Mononuclear cell (primary cell): ENCODE results near the gene SHLD1. TPM values are rescaled to one million over a fixed set of nuclear protein-coding genes. Genes with fewer than 3 reads are reported as not detected.

ENCODE experiments used
- H3K27me3 ChIP-seq: 2 replicates; pipeline ENCODE4 v1.6.0; 2011; ENCODE audit warnings: low read length, control low read depth; ENCODE audit not compliant: insufficient read depth
- H3K4me1 ChIP-seq: 2 replicates; pipeline ENCODE4 v1.5.1; 2011; ENCODE audit warnings: mild to moderate bottlenecking, low read length, control low read depth; ENCODE audit not compliant: insufficient read depth
- H3K4me3 ChIP-seq: 2 replicates; pipeline ENCODE4 v1.5.1; 2011; ENCODE audit warnings: mild to moderate bottlenecking, low read length, moderate library complexity
- H3K9me3 ChIP-seq: 2 replicates; pipeline ENCODE4 v1.5.1; 2011; ENCODE audit warnings: low read depth, mild to moderate bottlenecking, control low read depth, low read length
- total RNA-seq: library from RNA; depleted of rRNA; stranded (reverse); fragments of >200 nt; gene quantifications from one replicate; pipeline ENCODE4 v1.2.3, GENCODE V29; 2012

SHLD1 gene
- total RNA-seq, 1 donor: 1.8 TPM

DNA sequence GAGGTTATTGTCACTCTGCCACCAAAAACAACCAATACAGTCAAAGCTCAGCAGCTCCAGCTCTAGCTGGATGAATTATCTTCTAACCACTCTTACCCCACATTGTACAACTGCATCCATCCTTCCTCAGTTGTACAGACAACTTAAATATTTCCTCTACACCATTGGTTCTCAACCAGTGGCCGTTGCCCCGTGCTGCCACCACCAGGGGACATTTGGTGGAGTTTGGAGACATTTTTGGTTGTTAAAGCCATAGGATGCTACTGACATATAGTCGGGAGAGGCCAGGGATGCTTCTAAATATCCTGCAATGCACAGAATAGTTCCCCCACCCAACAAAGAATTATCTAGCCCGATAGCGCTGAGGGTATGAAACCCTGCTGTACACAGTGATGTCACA, 59.3 kb downstream of the SHLD1 start:
- H3K9me3 ChIP-seq: no peaks in the 10 kb centered on the region
- H3K4me3 ChIP-seq: no peak overlapping the region
- peaks cover 24% of the 10 kb centered on the region for H3K4me1 ChIP-seq
- no peaks in the 10 kb centered on the region for H3K27me3 ChIP-seq

DNA sequence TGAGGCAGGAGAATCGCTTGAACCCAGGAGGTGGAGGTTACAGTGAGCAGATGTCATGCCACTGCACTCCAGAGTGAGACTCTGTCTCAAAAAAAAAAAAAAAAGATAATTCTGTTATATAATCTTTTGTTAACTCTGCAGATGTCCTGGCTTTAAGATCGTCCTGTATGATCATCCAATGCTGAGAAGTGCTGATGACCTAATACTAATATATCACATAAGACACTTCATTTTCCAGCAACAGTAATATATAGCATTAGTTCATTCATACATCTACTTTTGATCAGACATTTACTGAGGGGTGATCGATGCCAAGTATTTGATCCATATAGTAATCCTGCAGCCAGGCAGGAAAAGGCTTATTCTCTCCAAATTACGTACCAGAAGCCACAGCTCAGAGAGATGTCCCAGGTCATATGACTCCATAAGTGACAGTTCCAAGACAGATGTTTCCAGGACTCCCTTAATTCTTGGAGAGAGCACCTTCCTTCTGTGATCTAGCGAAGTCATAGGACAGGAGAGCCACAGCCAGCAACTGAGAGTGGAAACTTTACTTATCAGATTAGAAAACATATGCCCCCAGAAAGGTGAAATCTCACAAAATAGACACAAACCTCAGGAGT, 60.7 kb downstream of the SHLD1 start:
- Histone ChIP-seq H3K9me3 (no peaks in the 10 kb centered on the region), H3K27me3 (no peaks in the 10 kb centered on the region), H3K4me1 (peaks cover 10% of the 10 kb centered on the region), H3K4me3 (no peak overlapping the region)

DNA sequence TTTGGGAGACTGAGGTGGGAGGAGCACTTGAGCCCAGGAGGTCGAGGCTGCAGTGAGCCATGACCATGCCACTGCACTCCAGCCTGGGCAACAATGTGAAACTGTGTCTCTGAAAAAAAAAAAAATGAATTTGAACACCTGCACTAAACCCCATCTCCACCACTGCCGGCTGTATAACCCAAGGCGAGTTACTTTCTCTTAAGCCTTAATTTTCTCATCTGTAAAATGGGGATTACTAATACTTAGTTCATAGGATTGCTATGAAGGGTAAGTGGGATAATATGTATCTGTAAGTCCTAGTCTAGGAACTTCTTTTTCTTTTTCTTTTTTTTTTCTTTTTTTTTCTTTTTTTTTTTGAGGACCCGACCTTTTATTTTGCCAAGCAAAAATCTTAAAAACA, 61.5 kb downstream of the SHLD1 start:
- H3K9me3 ChIP-seq: no peaks in the 10 kb centered on the region
- H3K4me3 ChIP-seq: no peak overlapping the region
- H3K4me1 ChIP-seq: peaks cover 4% of the 10 kb centered on the region
- H3K27me3 ChIP-seq: no peaks in the 10 kb centered on the region

DNA sequence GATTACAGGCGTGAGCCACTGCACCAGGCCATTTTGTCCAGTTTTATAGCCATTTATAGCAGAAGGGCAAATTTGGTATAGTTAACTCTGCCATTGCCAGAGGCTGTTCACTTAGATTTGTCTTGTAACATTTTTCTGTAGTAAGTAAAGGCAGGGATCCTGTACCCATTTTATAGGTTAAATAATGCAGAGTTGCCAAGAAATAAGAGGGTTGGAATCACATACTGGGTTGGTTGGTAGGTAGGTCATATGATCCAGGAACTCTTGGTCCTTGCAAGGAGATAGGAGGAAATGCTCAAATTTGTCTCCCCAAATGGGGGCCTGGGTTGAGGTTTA, 68.1 kb downstream of the SHLD1 start:
- Histone ChIP-seq H3K4me3 (no peak overlapping the region), H3K4me1 (peaks cover 11% of the 10 kb centered on the region), H3K9me3 (no peaks in the 10 kb centered on the region), H3K27me3 (no peaks in the 10 kb centered on the region)

DNA sequence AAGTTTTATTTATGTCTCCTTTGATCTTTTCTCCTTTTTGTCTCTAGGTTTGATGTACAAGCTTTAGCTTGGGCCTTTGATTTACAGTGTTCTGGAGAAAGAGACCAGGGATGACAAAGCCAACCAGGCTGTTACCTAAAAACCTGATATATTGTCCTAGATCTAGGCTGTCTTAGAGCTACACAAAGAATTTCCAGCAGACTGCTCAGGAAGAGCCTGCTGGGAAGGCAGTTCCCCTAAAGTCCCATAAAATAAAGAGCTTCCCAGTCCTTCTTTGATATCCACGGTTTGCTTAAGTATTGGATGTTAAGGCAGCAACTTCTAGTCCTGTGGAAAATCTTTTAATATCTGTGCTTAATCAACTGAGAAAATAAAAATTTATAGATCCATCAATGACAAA, 70.5 kb downstream of the SHLD1 start:
- H3K9me3 ChIP-seq: no peaks in the 10 kb centered on the region
- H3K4me3 ChIP-seq: no peak overlapping the region
- H3K4me1 ChIP-seq: peaks cover 13% of the 10 kb centered on the region
- H3K27me3 ChIP-seq: no peaks in the 10 kb centered on the region

DNA sequence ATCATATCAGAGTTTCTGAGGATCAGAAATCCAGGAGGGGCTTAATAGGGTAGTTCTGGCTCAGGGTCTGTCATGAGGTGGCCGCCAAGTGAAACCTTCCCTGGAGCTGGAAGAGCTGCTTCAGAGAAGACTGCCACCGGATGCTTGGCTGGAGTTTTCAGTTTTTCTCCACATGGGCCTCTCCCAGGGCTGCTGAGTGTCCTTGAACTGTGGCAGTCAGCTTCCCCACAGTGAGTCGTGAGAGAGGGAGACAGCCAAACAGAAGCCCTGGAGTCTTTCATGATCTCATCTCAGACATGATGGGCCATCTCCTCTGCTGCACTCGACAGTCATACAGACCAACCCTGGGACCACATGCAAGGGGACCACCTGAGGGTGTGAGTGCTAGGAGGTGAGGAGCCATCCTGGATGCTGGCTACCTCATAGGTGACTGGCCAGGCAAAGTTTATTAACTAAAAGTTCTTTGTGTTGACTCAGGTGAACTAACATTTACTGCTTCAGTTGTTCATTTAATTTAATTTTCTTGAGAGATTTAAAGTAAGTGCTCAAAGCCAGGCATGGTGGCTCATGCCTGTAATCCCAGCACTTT, 71.5 kb downstream of the SHLD1 start:
- peaks cover 13% of the 10 kb centered on the region for H3K4me1 ChIP-seq
- no peak overlapping the region for H3K4me3 ChIP-seq
- H3K27me3 ChIP-seq: no peaks in the 10 kb centered on the region
- H3K9me3 ChIP-seq: no peaks in the 10 kb centered on the region

DNA sequence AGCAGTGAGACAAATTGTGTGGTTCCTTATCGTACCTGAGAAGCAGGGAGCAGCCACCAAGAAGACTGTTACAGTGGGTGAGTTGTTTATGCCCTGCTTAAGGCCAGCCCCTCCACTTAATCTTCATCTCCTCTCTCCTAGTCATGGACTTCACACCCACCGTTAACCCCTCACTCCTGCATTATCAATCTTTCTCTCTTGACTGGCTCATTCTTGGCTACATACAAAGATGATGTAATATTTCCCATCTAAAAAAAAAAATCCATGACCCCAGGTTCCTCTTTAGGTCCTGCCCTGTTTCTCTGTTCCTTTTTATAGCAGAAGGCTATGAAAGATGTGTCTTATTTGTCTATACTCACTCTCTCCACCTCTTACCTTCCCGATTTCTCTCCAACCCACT, 72.4 kb downstream of the SHLD1 start:
- Histone ChIP-seq H3K9me3 (no peaks in the 10 kb centered on the region), H3K4me1 (peaks cover 13% of the 10 kb centered on the region), H3K27me3 (no peaks in the 10 kb centered on the region), H3K4me3 (no peak overlapping the region)

DNA sequence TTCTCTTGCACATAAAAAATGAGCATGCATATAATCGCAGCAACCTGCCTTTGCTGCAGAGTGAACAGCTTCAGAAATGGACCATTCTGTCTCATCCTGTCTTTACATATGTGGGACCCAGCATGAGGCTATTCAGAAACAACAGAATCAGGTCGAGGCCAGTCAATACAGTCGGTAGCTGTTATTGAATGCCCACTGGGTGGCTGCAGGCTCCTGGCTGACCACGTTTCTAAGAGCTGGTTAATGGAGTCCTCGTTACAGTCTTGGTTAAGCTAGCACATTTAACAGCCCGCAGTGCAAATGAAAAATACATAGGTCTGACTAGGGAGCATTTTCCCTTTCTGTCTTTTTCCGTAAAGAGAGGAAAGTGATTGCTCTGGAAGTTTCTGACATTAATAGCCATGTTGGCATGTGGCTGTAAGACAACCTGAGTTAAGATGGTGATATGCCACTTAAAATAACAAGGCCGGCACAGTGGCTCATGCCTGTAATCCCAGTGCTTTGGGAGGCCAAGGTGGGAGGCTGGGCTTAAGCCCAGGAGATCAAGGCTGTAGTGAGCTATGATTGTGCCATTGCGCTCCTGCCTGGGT, 75.0 kb downstream of the SHLD1 start:
- no peaks in the 10 kb centered on the region for H3K27me3 ChIP-seq
- peaks cover 13% of the 10 kb centered on the region for H3K4me1 ChIP-seq
- no peaks in the 10 kb centered on the region for H3K9me3 ChIP-seq
- no peak overlapping the region for H3K4me3 ChIP-seq

DNA sequence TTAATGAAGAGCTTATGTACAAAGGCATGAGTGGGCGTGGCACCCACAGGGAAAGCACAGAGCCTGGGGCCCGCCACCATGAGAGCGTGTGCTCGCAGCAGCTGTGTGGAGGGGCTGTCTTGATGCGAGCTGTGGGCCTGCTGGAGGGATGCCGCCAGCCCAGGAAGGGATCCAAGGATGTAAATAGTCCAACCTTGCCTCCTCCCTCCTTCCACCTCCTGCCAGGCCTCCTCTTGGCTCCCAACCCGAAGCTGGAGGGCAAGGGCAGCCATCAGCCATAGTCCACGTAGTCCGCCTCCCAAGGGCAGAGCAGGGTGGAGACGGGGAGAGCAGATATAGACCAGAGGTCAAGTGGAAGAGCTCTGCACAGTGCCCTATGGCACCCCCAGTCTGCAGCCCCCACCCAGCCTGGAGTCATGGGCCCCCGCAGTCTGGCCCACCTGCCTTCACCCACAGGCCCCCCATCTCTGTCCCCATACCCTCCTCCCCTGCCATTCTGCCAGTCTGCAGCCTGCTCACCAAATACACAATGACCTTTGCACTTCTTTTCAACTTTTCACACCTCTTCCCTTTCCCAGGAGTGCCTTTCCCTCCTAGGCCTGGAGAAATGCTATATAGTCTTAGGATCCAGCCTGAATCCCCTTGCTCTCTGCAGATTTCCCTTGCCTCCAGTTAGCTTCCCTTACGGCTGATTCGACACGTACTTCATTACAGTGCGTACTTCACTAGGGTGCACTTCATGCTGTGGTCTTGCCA, 77.1 kb downstream of the SHLD1 start:
- Histone ChIP-seq H3K9me3 (no peaks in the 10 kb centered on the region), H3K4me3 (no peak overlapping the region), H3K4me1 (peaks cover 11% of the 10 kb centered on the region), H3K27me3 (no peaks in the 10 kb centered on the region)

DNA sequence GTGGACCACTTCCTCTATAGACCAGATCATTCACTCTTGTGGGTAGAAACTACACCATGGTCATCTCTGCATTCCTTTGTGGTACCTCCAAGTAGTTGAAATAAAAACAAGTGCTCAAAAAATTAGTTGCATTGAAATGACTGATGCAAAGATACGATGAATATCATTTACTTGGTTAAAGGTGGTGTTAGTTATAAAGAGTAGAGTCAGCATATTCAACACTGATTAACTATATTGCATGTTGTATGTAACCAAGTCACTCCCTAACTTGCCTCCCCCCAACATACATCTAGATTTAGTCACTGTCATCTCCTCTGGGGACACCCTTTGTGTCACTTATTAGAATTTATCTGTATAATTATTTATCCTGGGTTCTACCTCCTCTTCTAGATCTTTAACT, 77.7 kb downstream of the SHLD1 start:
- Histone ChIP-seq H3K27me3 (no peaks in the 10 kb centered on the region), H3K4me3 (no peak overlapping the region), H3K4me1 (peaks cover 7% of the 10 kb centered on the region), H3K9me3 (no peaks in the 10 kb centered on the region)

DNA sequence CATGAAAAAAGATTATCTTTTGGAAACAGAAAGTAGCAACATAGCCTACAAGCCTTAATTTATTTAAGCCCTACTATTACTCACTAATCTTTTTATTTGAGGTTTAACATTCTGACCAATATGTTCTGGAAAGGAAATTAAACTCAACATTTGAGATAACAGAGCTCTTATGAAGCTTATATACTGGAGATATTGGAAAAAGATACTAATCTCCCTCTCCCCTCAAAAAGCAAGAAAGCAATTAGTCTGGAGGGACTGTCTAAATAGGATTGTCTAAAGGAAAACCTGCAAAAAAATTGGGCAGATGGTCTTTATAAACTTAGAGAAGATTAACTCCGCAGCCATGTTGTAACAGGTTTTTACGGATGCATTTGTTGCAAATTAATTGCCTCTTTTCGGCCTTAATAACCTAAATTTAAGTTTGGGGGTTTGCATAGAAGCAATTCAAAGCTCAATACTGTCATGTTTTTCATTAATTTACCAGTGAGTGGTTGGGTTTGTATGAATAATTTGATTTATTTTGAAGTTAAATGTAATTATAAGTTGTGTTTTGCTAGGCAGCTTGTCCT, 79.1 kb downstream of the SHLD1 start:
- no peak overlapping the region for H3K4me3 ChIP-seq
- H3K4me1 ChIP-seq: no peaks in the 10 kb centered on the region
- H3K9me3 ChIP-seq: no peaks in the 10 kb centered on the region
- H3K27me3 ChIP-seq: no peaks in the 10 kb centered on the region

DNA sequence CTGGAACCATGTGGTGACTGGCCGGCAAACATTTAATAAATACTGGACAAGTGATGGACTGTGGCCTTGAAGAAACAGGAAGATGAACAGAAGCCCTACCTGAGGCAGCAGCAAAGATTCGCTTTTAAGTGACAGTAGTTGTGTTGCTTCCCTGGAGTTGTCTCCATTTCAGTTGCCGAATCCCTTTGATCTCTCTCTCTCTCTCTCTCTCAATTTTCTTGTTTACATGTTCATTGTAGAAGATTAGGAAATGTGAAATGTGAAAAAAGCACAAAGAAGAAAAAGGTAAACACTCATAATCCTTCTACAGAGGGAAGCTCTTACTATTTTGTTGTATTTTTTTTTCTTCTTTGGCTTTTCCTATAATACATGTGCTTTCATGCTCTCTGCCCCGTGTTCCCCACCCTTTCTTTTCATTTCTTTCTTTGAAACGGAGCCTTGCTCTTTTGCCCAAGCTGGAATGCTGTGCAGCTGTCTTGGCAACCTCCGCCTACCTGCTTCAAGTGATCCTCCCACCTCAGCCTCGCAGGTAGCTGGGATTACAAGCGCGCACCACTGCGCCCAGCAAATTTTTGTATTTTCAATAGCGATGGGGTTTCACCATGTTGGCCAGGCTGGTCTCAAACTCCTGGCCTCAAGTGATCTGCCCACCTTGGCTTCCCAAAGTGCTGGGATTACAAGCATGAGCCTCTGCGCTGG, 81.5 kb downstream of the SHLD1 start:
- Histone ChIP-seq H3K9me3 (no peaks in the 10 kb centered on the region), H3K27me3 (no peaks in the 10 kb centered on the region), H3K4me3 (no peak overlapping the region), H3K4me1 (peaks cover 13% of the 10 kb centered on the region)

DNA sequence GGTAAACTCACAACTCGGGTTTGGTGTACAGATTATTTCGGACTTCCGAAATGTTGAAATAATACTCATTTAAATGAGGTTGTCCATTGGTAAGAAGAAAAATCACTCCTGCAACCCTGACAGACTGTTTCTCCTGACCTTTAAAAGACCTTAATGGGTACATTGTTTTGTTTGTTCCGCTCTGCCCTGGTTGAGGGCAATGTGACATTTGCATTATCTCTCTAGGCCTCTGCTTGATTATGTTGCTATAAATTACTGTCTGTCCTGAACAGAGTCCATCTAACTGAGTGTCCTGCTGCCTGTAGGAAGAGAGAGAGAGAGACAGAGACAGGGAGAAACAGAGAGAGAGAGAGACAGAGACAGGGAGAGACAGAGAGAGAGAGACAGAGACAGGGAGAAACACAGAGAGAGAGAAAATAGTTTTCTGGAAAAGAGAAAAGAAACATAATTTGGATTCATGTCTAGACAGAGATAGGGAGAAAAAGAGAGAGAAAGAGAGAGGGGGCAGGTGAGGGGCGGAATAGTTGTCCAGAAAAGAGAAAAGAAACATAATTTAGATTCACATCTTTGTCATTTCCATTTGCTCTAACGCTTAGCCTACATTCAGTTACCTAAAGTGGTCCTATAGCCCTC, 83.2 kb downstream of the SHLD1 start:
- Histone ChIP-seq H3K4me3 (no peak overlapping the region), H3K4me1 (peaks cover 13% of the 10 kb centered on the region), H3K27me3 (no peaks in the 10 kb centered on the region), H3K9me3 (no peaks in the 10 kb centered on the region)

DNA sequence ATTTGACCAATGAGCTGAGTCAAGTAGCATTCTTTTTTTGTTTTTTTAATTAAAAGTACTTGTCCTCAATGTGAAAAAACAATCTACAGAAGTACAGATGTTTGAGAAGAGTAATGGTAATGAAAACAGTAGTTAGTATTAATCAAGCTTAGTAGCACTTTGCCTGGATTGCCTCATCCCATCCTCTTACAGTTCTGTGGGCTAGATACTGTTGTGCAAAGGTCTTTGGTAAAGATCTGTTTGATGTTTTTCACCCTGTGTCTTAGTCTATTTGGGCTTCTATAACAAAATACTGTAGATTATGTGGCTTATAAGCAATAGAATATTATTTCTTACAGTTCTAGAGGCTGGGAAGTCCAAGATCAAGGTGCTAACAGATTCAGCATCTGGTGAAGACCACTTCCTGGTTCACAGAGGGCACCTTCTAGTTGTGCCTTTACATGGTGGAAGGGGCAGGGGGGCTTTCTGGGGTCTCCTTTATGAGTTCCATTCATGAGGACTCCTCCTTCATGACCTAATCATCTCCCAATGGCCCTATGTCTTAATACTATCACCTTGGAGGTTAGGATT, 84.3 kb downstream of the SHLD1 start:
- Histone ChIP-seq H3K4me1 (peaks cover 13% of the 10 kb centered on the region), H3K4me3 (no peak overlapping the region), H3K9me3 (no peaks in the 10 kb centered on the region)

More for the DNA sequence above, 84.3 kb downstream of the SHLD1 start:
- no peaks in the 10 kb centered on the region for H3K27me3 ChIP-seq
